ENCODE results near the gene GMDS. TPM values are rescaled to one million over a fixed set of nuclear protein-coding genes. Genes with fewer than 3 reads are reported as not detected.
A peak's percentile ranks its signal among the peaks of the same experiment; 100 is the strongest.

GMDS gene
- total and polyA plus RNA-seq, 2 donors (not counting 1 experiment from before 2014, with no cell fraction given) = 11.5 to 16.4 TPM

DNA sequence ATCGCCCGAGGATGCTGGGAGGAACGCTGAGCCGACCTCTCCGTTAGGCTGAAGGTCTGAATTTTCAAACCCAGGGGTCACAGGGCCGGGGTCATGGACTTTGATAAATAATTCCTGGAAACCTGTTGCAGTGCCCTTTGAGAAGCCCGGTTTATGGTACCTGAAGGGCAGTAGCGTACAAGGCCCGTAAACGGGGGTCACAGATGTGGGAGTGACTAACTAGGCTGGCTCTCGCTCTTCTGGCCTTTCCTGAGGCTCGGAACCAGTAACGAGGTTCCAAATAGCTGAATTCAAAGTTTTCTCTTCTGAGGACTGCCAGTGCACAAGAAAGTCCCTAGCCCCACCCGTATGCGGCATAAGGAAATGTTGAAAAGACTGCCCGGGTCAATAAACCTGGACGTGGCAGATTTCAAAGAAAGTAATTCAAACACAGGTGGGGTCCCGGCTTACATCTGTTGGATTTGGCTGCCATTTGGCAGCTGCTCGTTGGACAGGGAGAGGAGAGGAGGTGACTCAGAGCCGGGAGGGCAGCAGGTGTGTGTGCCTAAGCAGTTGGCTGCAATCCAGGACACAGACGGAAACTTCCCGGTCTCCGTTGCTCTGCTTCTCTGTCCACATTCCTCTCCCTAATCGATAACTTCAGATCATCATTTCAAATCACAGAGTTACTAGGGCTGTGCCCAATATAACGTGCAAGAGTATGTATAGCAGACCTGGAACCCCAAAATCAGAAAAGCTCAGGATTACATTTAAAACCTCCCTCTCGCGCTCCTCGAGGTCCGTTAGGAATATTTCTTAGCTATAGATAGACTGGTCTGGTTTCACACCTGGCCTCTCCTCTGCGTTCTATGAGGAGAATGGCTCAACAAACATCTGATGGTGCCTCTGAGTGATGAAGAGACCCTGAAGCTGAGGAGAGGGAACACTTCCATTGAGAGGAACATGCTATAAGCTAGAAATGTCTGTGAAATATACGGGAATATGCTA, 765 bp upstream of the GMDS start:
- TF ChIP-seq CTCF (IDR thresholded peaks at IDR 0.05) (no peak), EZH2 (IDR thresholded peaks at IDR 0.05; ENCODE audit: borderline replicate concordance, insufficient read depth, low read depth, low read length, poor library complexity, severe bottlenecking) (no peak)

More for the DNA sequence above, 765 bp upstream of the GMDS start:
- Histone ChIP-seq H3K9ac (ENCODE audit: low read length) (peak overlapping the region; percentile 99), H4K20me1 (ENCODE audit: control insufficient read depth, insufficient read depth, low read length, poor library complexity, severe bottlenecking) (no peaks in the 10 kb centered on the region), H3K9me3 (ENCODE audit: control extremely low read depth in 1 of 3, control insufficient read depth in 2 of 3, insufficient read depth in 1 of 3, low read length in 2 of 3) (no peaks in the 10 kb centered on the region), H3K4me3 (ENCODE audit: control extremely low read depth in 1 of 5, extremely low read depth in 1 of 5, insufficient read depth in 1 of 5, low read depth in 2 of 5, low read length in 4 of 5) (peak overlapping the region; percentile 65 to 98 (median 86)), H3K79me2 (ENCODE audit: control insufficient read depth, insufficient read depth, low read length) (peaks cover 21% of the 10 kb centered on the region), H2AFZ (ENCODE audit: insufficient read depth, low read depth, low read length, poor library complexity, severe bottlenecking) (peak overlapping the region; percentile 94), H3K27me3 (replicated peaks in 1 of 4; ENCODE audit: control extremely low read depth in 1 of 4, control insufficient read depth in 3 of 4, insufficient read depth in 4 of 4, low read length in 3 of 4) (no peaks in the 10 kb centered on the region), H3K4me2 (replicated peaks; ENCODE audit: low read depth, low read length, poor library complexity, severe bottlenecking) (peak overlapping the region; percentile 94), H3K4me1 (ENCODE audit: control insufficient read depth in 2 of 2, insufficient read depth in 2 of 2, low read length in 2 of 2) (peaks cover 14 to 21% of the 10 kb centered on the region in 2 donors), H3K36me3 (replicated peaks in 1 of 2; ENCODE audit: control extremely low read depth in 1 of 2, control insufficient read depth in 1 of 2, extremely low read depth in 1 of 2, insufficient read depth in 2 of 2, low read length in 1 of 2) (no peaks in the 10 kb centered on the region), H3K27ac (ENCODE audit: low read length in 2 of 2) (peak overlapping the region; percentile 85 to 95)
- ATAC-seq (ENCODE audit: low read depth) = peak; percentile 0
- Mint-ChIP-seq H3K4me1 (peaks cover 34% of the 10 kb centered on the region), H3K27ac (peak overlapping the region; percentile 92), H3K4me3 (peak overlapping the region; percentile 92), H3K9me3 (ENCODE audit: insufficient read depth) (no peaks in the 10 kb centered on the region), H3K27me3 (no peaks in the 10 kb centered on the region)
- CTCF ChIA-PET = no interaction called here
- intact Hi-C loops (cut with micrococcal nuclease) = loop anchor here (2.0 to 10.0 kb wide), 4 partner anchors 23 to 1891 kb away; partner anchors contain the start of genes ECI2 and PSMG4
- DNase-seq = no peak
- POLR2A ChIA-PET = interaction anchor here (0.6 kb wide), 1 partner anchor 830 kb away, joined by 3 read pairs; no protein-coding TSS in a partner anchor
- 18% methylated on average over 29 of the region's 31 CpGs for WGBS (ENCODE audit: insufficient coverage)
